Activated naive CD8-positive, alpha-beta T cell (primary cell): ENCODE results near the gene ATP1A4.

Experiments used
- H3K27ac Mint-ChIP-seq: one replicate; pipeline ENCODE4 v1.8.0; 2021; ENCODE audit warnings: mixed read lengths
- H3K27me3 Mint-ChIP-seq: one replicate; pipeline ENCODE4 v1.8.0; 2021; ENCODE audit warnings: mixed read lengths
- H3K36me3 Mint-ChIP-seq: one replicate; pipeline ENCODE4 v1.8.0; 2021; ENCODE audit warnings: mixed read lengths
- H3K4me1 Mint-ChIP-seq: one replicate; pipeline ENCODE4 v1.8.0; 2021; ENCODE audit warnings: low read depth, mixed read lengths
- H3K4me3 Mint-ChIP-seq: one replicate; pipeline ENCODE4 v1.8.0; 2021; ENCODE audit warnings: mild to moderate bottlenecking, mixed read lengths
- H3K9me3 Mint-ChIP-seq: one replicate; pipeline ENCODE4 v1.8.0; 2021; ENCODE audit warnings: low read depth, mixed read lengths

The ATP1A4 gene

DNA sequence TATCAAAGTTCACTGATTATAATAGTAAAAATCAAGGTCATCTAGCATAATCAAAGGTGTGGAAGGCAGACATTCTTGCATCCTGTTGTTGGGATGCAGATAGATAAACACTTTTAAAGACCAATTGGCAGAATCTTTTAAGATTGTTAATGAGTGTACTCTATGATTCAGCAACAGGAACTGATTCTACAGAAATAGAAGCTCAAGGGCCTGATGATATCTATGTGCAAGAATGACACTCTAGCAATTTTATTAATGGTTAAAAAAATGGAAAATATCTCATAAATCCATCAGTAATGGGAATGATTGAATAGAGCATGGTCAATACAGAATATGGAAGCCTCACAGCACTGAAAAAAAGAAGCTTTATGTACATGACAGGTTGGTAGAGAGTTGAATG lies 2.2 kb upstream of the ATP1A4 start:
- Mint-ChIP-seq H3K36me3 (no peaks in the 10 kb centered on the region), H3K27me3 (no peaks in the 10 kb centered on the region), H3K4me3 (no peak overlapping the region), H3K4me1 (no peaks in the 10 kb centered on the region), H3K9me3 (no peaks in the 10 kb centered on the region), H3K27ac (no peak overlapping the region)

DNA sequence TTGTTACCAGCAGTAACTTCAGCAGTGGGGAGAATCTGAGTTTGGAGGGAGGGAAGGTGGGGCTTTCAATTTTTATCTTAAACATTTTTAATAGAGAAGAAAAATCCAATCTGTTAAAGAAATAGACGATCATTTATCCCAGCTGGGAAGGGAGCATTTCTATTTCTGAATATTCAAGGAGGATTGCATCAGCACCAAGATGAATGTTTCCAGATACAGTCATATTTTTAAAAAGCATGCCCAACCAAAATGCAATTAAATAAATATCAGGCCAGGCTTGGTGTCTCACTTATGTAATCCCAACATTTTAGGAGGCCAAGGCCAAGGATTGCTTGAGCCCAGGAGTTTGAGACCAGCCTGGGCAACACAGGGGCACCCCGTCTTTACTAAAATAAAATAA lies 1.7 kb upstream of the ATP1A4 start:
- Mint-ChIP-seq H3K4me3 (no peak overlapping the region), H3K36me3 (no peaks in the 10 kb centered on the region), H3K27me3 (no peaks in the 10 kb centered on the region), H3K9me3 (no peaks in the 10 kb centered on the region), H3K4me1 (no peaks in the 10 kb centered on the region), H3K27ac (no peak overlapping the region)

DNA sequence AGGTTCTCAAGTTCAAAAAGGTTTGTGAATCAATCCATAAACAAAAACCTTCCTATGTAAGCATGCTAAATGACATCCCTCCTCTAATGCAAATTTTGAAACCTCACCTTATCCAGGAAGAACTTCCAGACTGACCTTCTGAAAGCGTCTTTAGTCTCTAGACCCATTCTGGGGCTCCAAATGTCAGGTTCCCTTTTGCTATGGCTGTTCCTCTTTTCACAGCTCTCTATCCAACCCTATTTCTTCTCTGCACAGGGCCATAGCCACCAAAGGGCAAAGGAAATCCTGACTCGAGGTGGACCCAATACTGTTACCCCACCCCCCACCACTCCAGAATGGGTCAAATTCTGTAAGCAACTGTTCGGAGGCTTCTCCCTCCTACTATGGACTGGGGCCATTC lies 3.4 kb downstream of the ATP1A4 start:
- no peaks in the 10 kb centered on the region for H3K4me1 Mint-ChIP-seq
- H3K27me3 Mint-ChIP-seq, result no peaks in the 10 kb centered on the region
- no peak overlapping the region for H3K4me3 Mint-ChIP-seq

DNA sequence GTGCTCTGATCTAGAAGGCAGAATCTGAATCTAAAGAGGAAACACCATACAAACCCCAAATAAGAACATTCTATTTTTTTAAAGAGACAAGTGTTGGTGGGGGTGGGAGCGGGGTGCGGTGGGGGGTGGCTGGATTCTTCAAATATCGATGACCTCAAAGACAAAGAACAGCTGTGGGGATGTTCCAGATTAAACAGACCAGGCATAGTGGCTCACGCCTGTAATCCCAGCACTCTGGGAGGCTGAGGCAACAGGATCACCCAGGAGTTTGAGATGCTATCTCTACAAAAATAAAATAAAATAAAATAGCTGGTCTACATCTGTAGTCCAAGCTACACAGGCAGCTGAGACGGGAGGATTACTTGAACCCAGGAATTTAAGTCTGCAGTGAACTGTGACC lies 5.0 kb downstream of the ATP1A4 start:
- Mint-ChIP-seq H3K4me1 (no peaks in the 10 kb centered on the region), H3K4me3 (no peak overlapping the region), H3K36me3 (no peaks in the 10 kb centered on the region), H3K27me3 (no peaks in the 10 kb centered on the region), H3K9me3 (no peaks in the 10 kb centered on the region), H3K27ac (no peak overlapping the region)

More for the DNA sequence above, 3.4 kb downstream of the ATP1A4 start:
- H3K9me3 Mint-ChIP-seq, result no peaks in the 10 kb centered on the region
- no peaks in the 10 kb centered on the region for H3K36me3 Mint-ChIP-seq
- no peak overlapping the region for H3K27ac Mint-ChIP-seq

DNA sequence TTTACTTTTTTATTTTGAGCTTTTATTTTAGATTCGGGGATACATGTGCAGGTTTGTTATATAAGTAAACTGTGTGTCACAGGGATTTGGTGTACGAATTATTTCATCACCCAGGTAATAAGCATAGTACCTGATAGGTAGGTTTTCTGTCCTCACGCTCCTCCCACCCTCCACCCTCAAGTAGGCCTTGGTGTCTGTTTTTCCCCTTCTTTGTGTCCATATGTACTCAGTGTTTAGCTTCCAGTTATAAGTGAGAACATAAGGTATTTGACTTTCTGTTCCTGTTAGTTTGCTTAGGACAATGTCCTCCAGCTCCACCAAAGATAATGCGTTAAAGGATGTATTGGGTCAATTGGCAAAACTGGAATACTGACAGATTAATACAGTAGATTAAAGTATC lies 5.8 kb downstream of the ATP1A4 start:
- Mint-ChIP-seq H3K27ac (no peak overlapping the region), H3K36me3 (no peaks in the 10 kb centered on the region), H3K4me3 (no peak overlapping the region), H3K4me1 (no peaks in the 10 kb centered on the region), H3K27me3 (no peaks in the 10 kb centered on the region), H3K9me3 (no peaks in the 10 kb centered on the region)

DNA sequence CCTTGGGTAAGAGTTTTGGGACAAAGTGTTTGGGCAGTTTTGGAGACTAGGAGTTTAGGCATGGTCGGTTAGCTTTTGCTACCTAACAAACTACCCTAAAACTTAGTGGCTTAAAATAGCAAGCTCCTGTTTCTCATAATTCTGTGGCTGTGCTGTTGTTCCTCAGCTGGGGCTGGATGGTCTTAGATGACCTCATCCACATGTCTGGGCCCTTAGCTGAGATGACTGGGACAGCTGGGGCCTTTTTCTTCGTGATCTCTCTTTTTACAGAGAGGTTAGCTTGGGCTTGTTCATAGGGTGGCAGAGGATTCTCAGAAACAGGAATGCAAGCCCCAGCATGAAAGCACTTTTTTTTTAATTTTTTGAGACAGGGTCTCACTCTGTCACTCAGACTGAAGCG lies 6.6 kb downstream of the ATP1A4 start:
- no peak overlapping the region for H3K27ac Mint-ChIP-seq
- no peaks in the 10 kb centered on the region for H3K27me3 Mint-ChIP-seq
- H3K4me1 Mint-ChIP-seq, result no peaks in the 10 kb centered on the region
- no peaks in the 10 kb centered on the region for H3K36me3 Mint-ChIP-seq
- no peaks in the 10 kb centered on the region for H3K9me3 Mint-ChIP-seq
- H3K4me3 Mint-ChIP-seq, result no peak overlapping the region

DNA sequence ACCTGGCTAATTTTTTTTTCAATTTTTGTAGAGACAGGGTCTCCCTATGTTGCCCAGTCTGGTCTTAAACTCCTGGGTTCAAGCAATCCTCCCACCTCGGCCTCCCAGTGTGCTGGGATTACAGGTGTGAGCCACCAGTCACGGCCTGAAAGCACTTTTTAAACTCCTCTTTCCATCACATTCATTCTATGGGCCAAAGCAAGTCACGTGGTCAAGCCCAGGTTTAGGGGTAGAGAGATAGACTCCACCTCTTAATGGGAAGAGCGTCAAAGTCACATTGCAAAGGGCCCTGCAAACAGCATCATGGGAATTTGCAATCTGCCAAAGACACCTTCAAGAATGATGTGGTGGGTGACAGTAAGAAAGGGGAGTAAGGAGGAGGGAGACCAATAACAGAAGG lies 7.1 kb downstream of the ATP1A4 start:
- H3K4me1 Mint-ChIP-seq, result no peaks in the 10 kb centered on the region
- H3K4me3 Mint-ChIP-seq, result no peak overlapping the region
- H3K36me3 Mint-ChIP-seq, result no peaks in the 10 kb centered on the region
- no peaks in the 10 kb centered on the region for H3K9me3 Mint-ChIP-seq
- no peak overlapping the region for H3K27ac Mint-ChIP-seq
- H3K27me3 Mint-ChIP-seq, result no peaks in the 10 kb centered on the region

DNA sequence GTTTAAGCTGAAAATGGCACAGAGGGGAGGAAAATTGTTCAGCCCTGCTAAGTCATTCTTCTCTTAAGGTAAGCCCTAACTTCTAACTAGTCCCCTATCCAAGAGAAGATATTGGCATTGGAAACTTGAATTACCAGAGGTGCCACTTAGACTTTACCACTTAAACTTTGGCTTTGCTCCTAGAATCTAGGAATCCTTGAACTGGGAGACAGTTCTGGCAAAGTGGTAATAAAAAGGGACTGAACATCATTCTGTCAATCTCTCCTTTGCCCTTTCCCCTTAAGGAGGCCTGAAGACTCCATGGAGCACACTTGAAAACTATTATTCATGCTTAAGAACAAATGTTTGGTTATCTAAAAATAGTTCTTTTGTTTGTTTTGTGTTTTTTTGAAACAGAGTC lies 8.4 kb downstream of the ATP1A4 start:
- Mint-ChIP-seq H3K36me3 (no peaks in the 10 kb centered on the region), H3K27ac (no peak overlapping the region), H3K27me3 (no peaks in the 10 kb centered on the region), H3K4me3 (no peak overlapping the region), H3K4me1 (no peaks in the 10 kb centered on the region), H3K9me3 (no peaks in the 10 kb centered on the region)

DNA sequence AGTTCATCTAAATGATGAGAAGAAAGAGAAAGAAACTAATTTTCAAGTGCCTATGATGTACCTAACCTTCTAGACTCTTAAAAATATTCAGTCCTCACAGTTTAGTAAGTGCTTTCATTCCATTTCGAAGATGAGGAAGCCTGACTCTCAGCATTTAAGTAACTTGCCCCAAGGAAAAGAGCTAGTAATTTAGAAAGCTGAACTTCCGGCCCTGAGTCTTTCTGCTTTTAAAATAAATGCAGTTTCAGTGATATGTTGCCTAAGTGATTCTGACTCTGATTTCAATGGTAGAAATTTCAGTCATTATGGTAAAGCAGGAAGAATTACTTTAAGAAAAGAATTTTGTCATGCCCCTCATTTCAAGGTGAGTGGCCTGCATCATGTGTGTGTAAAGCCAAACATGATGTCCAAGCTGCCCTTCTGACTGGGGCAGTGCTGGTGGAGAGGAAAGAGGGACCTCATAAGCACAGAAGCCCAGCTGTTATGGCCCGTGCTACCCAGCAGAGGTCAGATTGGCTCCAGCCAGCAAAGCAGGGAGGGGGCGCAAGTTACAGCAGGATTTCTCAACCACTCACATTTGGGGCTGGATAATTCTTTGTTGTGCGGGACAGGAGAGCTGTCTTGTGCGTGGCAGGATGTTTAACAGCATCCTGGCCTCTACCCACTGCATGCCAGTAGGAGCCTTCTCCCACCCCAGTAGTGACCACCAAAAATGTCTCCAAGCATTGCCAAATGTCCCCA lies 10.7 kb downstream of the ATP1A4 start:
- no peak overlapping the region for H3K4me3 Mint-ChIP-seq
- H3K27me3 Mint-ChIP-seq, result no peaks in the 10 kb centered on the region
- H3K36me3 Mint-ChIP-seq, result no peaks in the 10 kb centered on the region
- H3K27ac Mint-ChIP-seq, result no peak overlapping the region
- H3K9me3 Mint-ChIP-seq, result no peaks in the 10 kb centered on the region
- no peaks in the 10 kb centered on the region for H3K4me1 Mint-ChIP-seq

DNA sequence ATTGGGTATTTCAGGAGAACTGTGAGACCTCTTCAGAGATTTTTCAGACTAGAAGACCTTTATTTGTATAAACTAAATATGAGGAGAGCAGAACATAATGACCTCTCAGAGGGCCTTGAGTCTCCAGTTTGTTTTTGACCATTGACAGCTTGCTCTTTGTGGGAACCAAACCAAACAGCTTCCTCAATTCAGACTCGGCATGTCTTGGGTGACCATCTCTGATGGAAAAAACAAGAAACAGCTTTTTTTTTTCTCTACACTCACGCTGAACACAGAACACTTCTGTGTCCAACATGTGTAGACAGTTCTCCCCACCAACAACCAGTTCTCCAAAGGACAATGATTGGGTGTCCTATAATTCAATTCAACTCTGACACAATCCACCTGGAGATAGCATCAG lies 11.5 kb downstream of the ATP1A4 start:
- Mint-ChIP-seq H3K4me1 (peaks cover 3% of the 10 kb centered on the region), H3K27ac (no peak overlapping the region), H3K9me3 (no peaks in the 10 kb centered on the region), H3K36me3 (peaks cover 2% of the 10 kb centered on the region), H3K4me3 (no peak overlapping the region), H3K27me3 (no peaks in the 10 kb centered on the region)

DNA sequence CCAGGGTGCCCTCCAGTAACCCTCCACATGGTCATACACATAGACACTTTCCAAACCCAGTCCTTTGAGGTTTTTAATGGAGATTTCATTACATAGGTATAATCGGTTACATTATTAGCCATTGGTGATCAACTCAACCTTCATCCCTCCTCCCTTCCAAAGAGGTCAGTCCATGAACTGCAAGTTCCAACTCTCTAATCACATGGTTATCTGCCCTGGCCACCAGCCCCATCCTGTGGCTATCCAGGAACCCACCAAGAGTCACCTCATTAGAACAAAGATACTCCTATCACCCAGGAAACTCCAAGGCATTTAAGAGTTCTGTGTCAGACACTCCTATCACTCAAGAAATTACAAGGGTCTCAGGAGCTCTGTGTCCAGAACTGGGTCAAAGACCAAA lies 12.2 kb downstream of the ATP1A4 start:
- H3K27ac Mint-ChIP-seq, result no peak overlapping the region
- no peak overlapping the region for H3K4me3 Mint-ChIP-seq
- peaks cover 4% of the 10 kb centered on the region for H3K4me1 Mint-ChIP-seq
- H3K27me3 Mint-ChIP-seq, result no peaks in the 10 kb centered on the region
- peaks cover 3% of the 10 kb centered on the region for H3K36me3 Mint-ChIP-seq
- H3K9me3 Mint-ChIP-seq, result no peaks in the 10 kb centered on the region

DNA sequence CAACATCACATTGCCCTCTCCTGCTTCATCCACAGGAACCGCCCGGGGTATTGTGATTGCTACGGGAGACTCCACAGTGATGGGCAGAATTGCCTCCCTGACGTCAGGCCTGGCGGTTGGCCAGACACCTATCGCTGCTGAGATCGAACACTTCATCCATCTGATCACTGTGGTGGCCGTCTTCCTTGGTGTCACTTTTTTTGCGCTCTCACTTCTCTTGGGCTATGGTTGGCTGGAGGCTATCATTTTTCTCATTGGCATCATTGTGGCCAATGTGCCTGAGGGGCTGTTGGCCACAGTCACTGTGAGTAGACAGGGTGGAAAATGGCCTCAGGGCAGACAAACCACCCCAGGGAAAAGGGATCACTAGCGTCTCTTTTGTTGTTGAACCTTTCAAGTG lies 12.7 kb downstream of the ATP1A4 start:
- peaks cover 3% of the 10 kb centered on the region for H3K36me3 Mint-ChIP-seq
- H3K4me3 Mint-ChIP-seq, result no peak overlapping the region
- H3K27me3 Mint-ChIP-seq, result no peaks in the 10 kb centered on the region
- H3K9me3 Mint-ChIP-seq, result no peaks in the 10 kb centered on the region
- H3K4me1 Mint-ChIP-seq, result peaks cover 6% of the 10 kb centered on the region
- no peak overlapping the region for H3K27ac Mint-ChIP-seq

DNA sequence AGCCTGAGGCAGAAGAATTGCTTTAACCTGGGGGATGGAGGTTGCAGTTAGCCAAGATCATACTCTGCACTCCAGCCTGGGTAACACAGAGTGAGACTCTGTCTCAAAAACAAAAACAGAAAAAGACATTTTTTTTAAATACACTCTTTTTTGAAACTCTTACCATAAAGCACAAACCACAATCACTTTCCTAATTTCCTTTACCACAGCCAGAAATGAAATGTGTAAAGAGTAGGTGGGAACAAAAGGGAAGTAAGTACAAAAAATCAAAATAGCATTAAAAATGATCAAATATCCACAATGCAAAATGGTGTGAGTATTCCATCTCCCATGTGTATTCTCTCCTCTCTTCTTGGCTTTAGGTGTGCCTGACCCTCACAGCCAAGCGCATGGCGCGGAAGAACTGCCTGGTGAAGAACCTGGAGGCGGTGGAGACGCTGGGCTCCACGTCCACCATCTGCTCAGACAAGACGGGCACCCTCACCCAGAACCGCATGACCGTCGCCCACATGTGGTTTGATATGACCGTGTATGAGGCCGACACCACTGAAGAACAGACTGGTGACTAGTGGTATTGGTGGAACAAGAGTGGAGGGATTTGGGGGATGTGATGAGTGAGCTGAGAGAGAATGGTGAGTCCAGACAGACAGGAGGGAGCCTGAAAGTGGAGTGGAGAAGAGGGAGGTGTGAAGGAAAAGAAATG lies 14.9 kb downstream of the ATP1A4 start:
- H3K36me3 Mint-ChIP-seq, result peaks cover 3% of the 10 kb centered on the region
- H3K9me3 Mint-ChIP-seq, result no peaks in the 10 kb centered on the region
- H3K4me1 Mint-ChIP-seq, result peaks cover 14% of the 10 kb centered on the region
- no peaks in the 10 kb centered on the region for H3K27me3 Mint-ChIP-seq
- H3K27ac Mint-ChIP-seq, result no peak overlapping the region
- no peak overlapping the region for H3K4me3 Mint-ChIP-seq

DNA sequence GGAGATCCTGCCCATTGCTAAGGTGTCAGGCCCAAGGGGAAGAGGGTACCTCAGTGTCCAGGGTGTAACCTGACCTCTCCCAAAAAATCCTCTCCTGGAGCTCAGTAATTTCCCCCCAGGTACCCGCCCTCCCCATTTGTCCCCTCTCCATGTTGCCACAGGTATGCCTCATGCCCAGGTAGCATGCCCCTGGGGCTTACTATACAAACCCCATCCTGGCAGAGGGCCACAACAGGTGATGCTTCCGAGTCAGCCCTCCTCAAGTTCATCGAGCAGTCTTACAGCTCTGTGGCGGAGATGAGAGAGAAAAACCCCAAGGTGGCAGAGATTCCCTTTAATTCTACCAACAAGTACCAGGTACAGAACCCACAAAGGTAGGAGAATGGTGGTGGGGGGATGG lies 15.7 kb downstream of the ATP1A4 start:
- Mint-ChIP-seq H3K27ac (no peak overlapping the region), H3K4me1 (peaks cover 14% of the 10 kb centered on the region), H3K36me3 (peaks cover 3% of the 10 kb centered on the region), H3K9me3 (no peaks in the 10 kb centered on the region), H3K4me3 (no peak overlapping the region), H3K27me3 (no peaks in the 10 kb centered on the region)

DNA sequence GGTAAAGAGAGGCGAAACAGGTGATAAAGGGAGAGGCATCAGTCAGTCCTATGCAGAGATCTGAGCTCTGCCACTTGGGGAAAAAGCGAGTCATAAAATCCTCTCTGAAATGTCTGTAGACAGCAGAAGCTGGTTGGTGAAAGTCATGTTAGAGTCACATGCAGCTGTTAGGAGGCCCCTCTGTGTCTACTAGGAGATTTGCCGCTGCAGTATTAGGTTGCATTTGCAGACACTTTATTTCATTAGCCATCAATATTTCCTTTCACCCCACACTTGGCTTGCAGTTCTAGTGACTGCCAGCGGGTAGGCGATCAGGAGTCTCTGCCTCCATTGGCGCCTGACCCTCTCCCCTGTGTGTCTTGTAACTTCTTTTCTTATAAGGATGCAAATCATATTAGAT lies 16.2 kb downstream of the ATP1A4 start:
- H3K9me3 Mint-ChIP-seq, result no peaks in the 10 kb centered on the region
- no peaks in the 10 kb centered on the region for H3K27me3 Mint-ChIP-seq
- H3K4me1 Mint-ChIP-seq, result peaks cover 14% of the 10 kb centered on the region
- H3K27ac Mint-ChIP-seq, result no peak overlapping the region
- H3K36me3 Mint-ChIP-seq, result peaks cover 3% of the 10 kb centered on the region
- no peak overlapping the region for H3K4me3 Mint-ChIP-seq

DNA sequence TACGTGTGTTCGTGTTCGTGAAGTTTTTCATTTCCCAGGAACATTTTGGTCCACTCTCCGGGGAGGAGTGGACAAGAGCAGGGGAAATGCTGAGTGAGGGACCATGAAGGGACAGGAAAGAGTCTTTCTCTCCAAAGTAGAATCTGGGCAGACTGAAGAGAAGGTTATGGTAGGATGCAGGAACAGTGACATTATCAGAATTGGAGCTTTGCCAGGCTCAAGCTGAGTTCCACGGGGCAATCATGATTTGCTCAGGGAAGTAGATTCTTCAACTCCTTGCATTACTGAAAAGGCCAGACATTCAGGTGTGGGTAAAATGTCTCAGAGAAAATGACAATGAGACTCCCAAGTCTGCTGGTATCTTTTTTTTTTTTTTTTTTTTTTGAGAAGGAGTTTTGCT lies 16.6 kb downstream of the ATP1A4 start:
- Mint-ChIP-seq H3K9me3 (no peaks in the 10 kb centered on the region), H3K4me3 (no peak overlapping the region), H3K36me3 (peaks cover 3% of the 10 kb centered on the region), H3K27me3 (no peaks in the 10 kb centered on the region), H3K4me1 (peaks cover 14% of the 10 kb centered on the region), H3K27ac (no peak overlapping the region)
